NT2/D1 (cell line): ENCODE results near the gene IL1RAP.

Source experiments
- DNase-seq: peaks from one replicate; pipeline ENCODE4 v3.0.0-alpha.2; 2011; ENCODE audit warnings: low read depth, low spot score
- H3K27me3 ChIP-seq: 2 replicates; pipeline ENCODE4 v1.6.0; 2011; ENCODE audit warnings: mild to moderate bottlenecking; ENCODE audit not compliant: insufficient read length, insufficient read depth
- H3K36me3 ChIP-seq: 2 replicates; pipeline ENCODE4 v1.6.1; 2011; ENCODE audit warnings: mild to moderate bottlenecking, low read length, mixed read lengths; ENCODE audit not compliant: insufficient read depth, insufficient read length
- H3K4me1 ChIP-seq: 2 replicates; pipeline ENCODE4 v1.5.1; 2011; ENCODE audit not compliant: insufficient read depth, insufficient read length
- H3K4me3 ChIP-seq: 2 replicates; pipeline ENCODE4 v1.5.1; 2011; ENCODE audit warnings: low read depth; ENCODE audit not compliant: insufficient read length
- H3K9ac ChIP-seq: 2 replicates; pipeline ENCODE4 v1.6.0; 2011; ENCODE audit warnings: low read depth; ENCODE audit not compliant: insufficient read length
- H3K9me3 ChIP-seq: 2 replicates; pipeline ENCODE4 v1.5.1; 2011; ENCODE audit warnings: mild to moderate bottlenecking, low read length; ENCODE audit not compliant: insufficient read depth
- SUZ12 ChIP-seq: IDR thresholded peaks from 2 replicates; pipeline ENCODE4 v1.6.1; 2011; ENCODE audit not compliant: insufficient read length, insufficient read depth; ENCODE audit errors: extremely low read depth
- YY1 ChIP-seq: IDR thresholded peaks from 2 replicates; pipeline ENCODE4 v1.6.1; 2011; ENCODE audit not compliant: insufficient read length, insufficient read depth
- ZNF274 ChIP-seq: IDR thresholded peaks from 2 replicates; pipeline ENCODE4 v1.6.1; 2011; ENCODE audit warnings: mild to moderate bottlenecking, low read depth, low read length

Gene IL1RAP

GRCh38 chr3:190525634-190526033, 11.7 kb downstream of the IL1RAP start:
- Histone ChIP-seq H3K9me3 (no peaks in the 10 kb centered on the region; the same call in 1 of the 2 replicates), H3K4me3 (no peak overlapping the region), H3K4me1 (no peaks in the 10 kb centered on the region), H3K27me3 (no peaks in the 10 kb centered on the region), H3K36me3 (no peaks in the 10 kb centered on the region), H3K9ac (no peak overlapping the region)
- TF ChIP-seq ZNF274 (no peak), YY1 (no peak), SUZ12 (no peak)
- no peak for DNase-seq

- TF ChIP-seq SUZ12 = no peak
- TF ChIP-seq YY1 = no peak
- no peak for TF ChIP-seq ZNF274
- Histone ChIP-seq H3K4me3 (no peak overlapping the region), H3K4me1 (no peaks in the 10 kb centered on the region)
Observed at GRCh38 chr3:190526787-190527762, 13.2 kb downstream of the IL1RAP start.

DNA sequence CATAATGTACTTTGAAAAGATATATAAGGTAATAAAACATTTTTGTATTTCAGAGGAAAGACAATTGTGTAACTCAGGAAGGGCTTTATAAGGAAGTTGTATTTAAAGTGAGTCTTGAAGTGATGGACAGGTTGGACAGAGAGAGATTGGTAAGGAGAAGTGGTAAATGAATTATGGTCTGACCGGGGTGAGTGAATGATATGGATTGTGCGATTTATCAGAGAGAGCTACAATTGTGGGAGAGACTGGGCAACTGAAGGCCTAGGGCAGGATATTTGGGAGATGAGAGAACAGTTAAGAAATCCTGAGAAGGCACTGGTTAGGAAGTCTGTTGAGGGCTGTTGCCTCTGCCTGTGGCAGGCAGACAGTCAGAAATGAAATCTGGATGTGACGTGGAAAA, 14.8 kb downstream of the IL1RAP start:
- H3K9me3 ChIP-seq = no peaks in the 10 kb centered on the region
- no peaks in the 10 kb centered on the region for H3K27me3 ChIP-seq
- no peak overlapping the region for H3K9ac ChIP-seq
- TF ChIP-seq YY1 (no peak), SUZ12 (no peak), ZNF274 (no peak)
- no peak for DNase-seq
- H3K4me3 ChIP-seq = no peak overlapping the region
- H3K4me1 ChIP-seq = no peaks in the 10 kb centered on the region
- no peaks in the 10 kb centered on the region for H3K36me3 ChIP-seq

More at GRCh38 chr3:190526787-190527762, 13.2 kb downstream of the IL1RAP start:
- Histone ChIP-seq H3K27me3 (no peaks in the 10 kb centered on the region), H3K9ac (no peak overlapping the region), H3K36me3 (no peaks in the 10 kb centered on the region), H3K9me3 (no peaks in the 10 kb centered on the region; the same call in 1 of the 2 replicates)
- no peak for DNase-seq

DNA sequence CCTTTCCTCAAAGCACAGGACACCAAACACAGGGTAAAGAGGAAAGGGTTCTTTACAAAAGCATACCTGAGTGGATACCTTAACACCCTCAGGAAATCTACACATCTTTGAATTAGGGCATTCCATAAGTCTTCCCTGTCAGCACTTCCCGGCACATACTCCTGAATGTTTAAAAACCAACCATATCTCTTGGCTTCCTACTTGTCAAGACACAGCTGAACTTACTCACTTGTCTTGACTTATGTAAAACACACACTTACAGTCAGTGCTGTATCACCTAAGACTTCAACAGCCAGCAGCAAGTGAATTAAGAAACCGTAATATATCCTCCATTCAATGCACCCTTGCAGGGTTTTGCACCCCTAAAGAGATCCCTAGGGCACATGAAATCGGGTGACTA, 17.5 kb downstream of the IL1RAP start:
- Histone ChIP-seq H3K9me3 (no peaks in the 10 kb centered on the region), H3K27me3 (peaks cover 6% of the 10 kb centered on the region), H3K4me3 (no peak overlapping the region), H3K4me1 (no peaks in the 10 kb centered on the region), H3K36me3 (no peaks in the 10 kb centered on the region), H3K9ac (no peak overlapping the region)
- TF ChIP-seq ZNF274 = no peak
- no peak for TF ChIP-seq YY1
- no peak for TF ChIP-seq SUZ12
- DNase-seq = no peak

DNA sequence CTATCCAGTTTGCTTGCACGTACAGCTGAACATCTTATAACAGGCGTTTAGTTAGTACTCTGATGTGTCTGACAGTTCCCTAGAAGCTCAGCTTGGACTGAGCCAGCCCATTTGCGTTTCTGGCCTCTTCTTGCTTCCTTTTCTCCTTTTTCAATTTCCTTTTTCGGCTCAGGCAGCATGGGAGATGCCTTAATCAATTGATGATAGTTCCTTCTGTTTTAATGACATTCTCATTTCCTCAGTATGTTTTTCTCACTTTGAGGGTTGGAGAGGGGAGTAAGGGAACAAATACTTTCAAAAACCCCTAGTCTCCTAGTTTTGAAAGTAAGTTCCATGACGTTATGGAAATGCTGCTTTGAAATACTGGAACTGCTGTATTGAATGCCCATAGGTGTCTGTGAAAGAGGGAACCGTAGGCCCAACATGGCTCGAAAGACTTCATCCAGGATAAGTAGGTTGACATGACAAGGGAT, 18.9 kb downstream of the IL1RAP start:
- no peak overlapping the region for H3K4me3 ChIP-seq
- no peak for DNase-seq
- H3K9me3 ChIP-seq = no peaks in the 10 kb centered on the region
- no peak overlapping the region for H3K9ac ChIP-seq
- H3K27me3 ChIP-seq = peaks cover 14% of the 10 kb centered on the region
- TF ChIP-seq ZNF274 (no peak), SUZ12 (no peak), YY1 (no peak)
- no peaks in the 10 kb centered on the region for H3K36me3 ChIP-seq
- H3K4me1 ChIP-seq = no peaks in the 10 kb centered on the region

- DNase-seq = no peak
Observed at GRCh38 chr3:190533511-190534281, 19.8 kb downstream of the IL1RAP start.

More at GRCh38 chr3:190533511-190534281, 19.8 kb downstream of the IL1RAP start:
- Histone ChIP-seq H3K36me3 (no peaks in the 10 kb centered on the region), H3K9me3 (no peaks in the 10 kb centered on the region), H3K4me3 (no peak overlapping the region), H3K4me1 (no peaks in the 10 kb centered on the region), H3K9ac (no peak overlapping the region), H3K27me3 (peaks cover 24% of the 10 kb centered on the region)
- TF ChIP-seq ZNF274 (no peak), SUZ12 (no peak), YY1 (no peak)
